Dedifferentiated amniotic fluid mesenchymal stem cell (primary cell): ENCODE results near the gene ADGRB3.

Experiments used
- DNase-seq: peaks from one replicate; pipeline ENCODE4 v3.0.0-alpha.2; 2016; ENCODE audit errors: extremely low spot score

Gene ADGRB3

GRCh38 chr6:68701159-68701558 is 66.1 kb downstream of the ADGRB3 start:
- DNase-seq, result no peak

- DNase-seq, result no peak
Observed at GRCh38 chr6:68704485-68704884, 69.4 kb downstream of the ADGRB3 start.

GRCh38 chr6:68709091-68709490 is 74.0 kb downstream of the ADGRB3 start:
- DNase-seq, result no peak

- DNase-seq, result no peak
Observed at GRCh38 chr6:68709882-68710281, 74.8 kb downstream of the ADGRB3 start.

GRCh38 chr6:68710496-68710895 is 75.4 kb downstream of the ADGRB3 start:
- no peak for DNase-seq

- no peak for DNase-seq
Observed at GRCh38 chr6:68710916-68711315, 75.8 kb downstream of the ADGRB3 start.

GRCh38 chr6:68711386-68712000 is 76.4 kb downstream of the ADGRB3 start:
- no peak for DNase-seq

GRCh38 chr6:68716620-68717019 is 81.5 kb downstream of the ADGRB3 start:
- no peak for DNase-seq

- DNase-seq, result no peak
Observed at GRCh38 chr6:68718385-68719073, 83.4 kb downstream of the ADGRB3 start.

GRCh38 chr6:68719761-68720160 is 84.7 kb downstream of the ADGRB3 start:
- DNase-seq, result no peak

GRCh38 chr6:68722891-68723527 is 87.9 kb downstream of the ADGRB3 start:
- no peak for DNase-seq

- no peak for DNase-seq
Observed at GRCh38 chr6:68724060-68724459, 89.0 kb downstream of the ADGRB3 start.

GRCh38 chr6:68726337-68726736 is 91.3 kb downstream of the ADGRB3 start:
- DNase-seq, result no peak

- no peak for DNase-seq
Observed at GRCh38 chr6:68726992-68727391, 91.9 kb downstream of the ADGRB3 start.

- no peak for DNase-seq
Observed at GRCh38 chr6:68727699-68728098, 92.6 kb downstream of the ADGRB3 start.

- no peak for DNase-seq
Observed at GRCh38 chr6:68728159-68728979, 93.3 kb downstream of the ADGRB3 start.

- no peak for DNase-seq
Observed at GRCh38 chr6:68729377-68729903, 94.4 kb downstream of the ADGRB3 start.

GRCh38 chr6:68730291-68731054 is 95.4 kb downstream of the ADGRB3 start:
- no peak for DNase-seq

- no peak for DNase-seq
Observed at GRCh38 chr6:68732423-68732822, 97.3 kb downstream of the ADGRB3 start.

GRCh38 chr6:68735866-68736265 is 100.8 kb downstream of the ADGRB3 start:
- no peak for DNase-seq

- no peak for DNase-seq
Observed at GRCh38 chr6:68737061-68737460, 102.0 kb downstream of the ADGRB3 start.
